PC-9 (cell line): ENCODE measurements around the gene BORCS8. TPM values are rescaled to one million over a fixed set of nuclear protein-coding genes. Genes with fewer than 3 reads are reported as not detected.

Source experiments
- BruUV-seq: library from RNA; stranded (reverse); fragments of 400-500 nt; replicated peaks from 2 replicates; lab custom pipeline; 2021; lab: Mats Ljungman, UMichigan
- CTCF ChIA-PET: fragments of 300-600 bp; sonication (Branson Sonifier 250); formaldehyde crosslinking; loops from one replicate; lab custom pipeline; 2022; ENCODE audit warnings: antibody characterized with exemption; lab: Charles Lee
- POLR2A ChIA-PET: fragments of 300-600 bp; sonication (Branson Sonifier 250); formaldehyde crosslinking; loops from one replicate; lab custom pipeline; 2022; ENCODE audit warnings: antibody characterized with exemption; ENCODE audit not compliant: unreplicated experiment; lab: Charles Lee
- DNase-seq, 2 experiments: peaks; one replicate each; pipeline versions ENCODE4 v3.0.0 to v3.0.0-alpha.2; 2015 to 2022; ENCODE audit warnings: mixed read lengths in 1 of 2
- H2AFZ ChIP-seq: fragments of 200-600 bp; sonication (generic); 2 replicates; pipeline ENCODE4 v1.8.1; 2017; ENCODE audit warnings: antibody characterized with exemption
- H3F3A ChIP-seq: fragments of 200-600 bp; sonication (generic); 2 replicates; pipeline ENCODE4 v1.8.1; 2017; ENCODE audit warnings: antibody characterized with exemption, mild to moderate bottlenecking, low read depth; ENCODE audit not compliant: insufficient read depth
- H3K27ac ChIP-seq: fragments of 200-600 bp; sonication (generic); 2 replicates; pipeline ENCODE4 v1.6.1; 2016; ENCODE audit warnings: mixed run types
- H3K27me3 ChIP-seq: fragments of 200-600 bp; sonication (generic); 2 replicates; pipeline ENCODE4 v1.6.1; 2016; ENCODE audit warnings: low read depth, mixed run types; ENCODE audit not compliant: insufficient read depth
- H3K36me3 ChIP-seq: fragments of 200-600 bp; sonication (generic); 2 replicates; pipeline ENCODE4 v1.6.1; 2016; ENCODE audit warnings: low read depth, mixed run types
- H3K4me1 ChIP-seq: fragments of 200-600 bp; sonication (generic); replicated peaks from 2 replicates; pipeline ENCODE4 v1.6.1; 2016; ENCODE audit warnings: mixed run types; ENCODE audit not compliant: insufficient read depth
- H3K4me2 ChIP-seq: fragments of 200-600 bp; sonication (generic); 2 replicates; pipeline ENCODE4 v1.6.1; 2017; ENCODE audit warnings: mixed run types
- H3K4me3 ChIP-seq: fragments of 200-600 bp; sonication (generic); 2 replicates; pipeline ENCODE4 v1.6.1; 2016; ENCODE audit warnings: mixed run types
- H3K79me2 ChIP-seq: fragments of 200-600 bp; sonication (generic); 2 replicates; pipeline ENCODE4 v1.6.1; 2017; ENCODE audit warnings: low read depth, mixed run types
- H3K9me2 ChIP-seq: fragments of 200-600 bp; sonication (generic); 2 replicates; pipeline ENCODE4 v1.8.1; 2017; ENCODE audit warnings: mild to moderate bottlenecking; ENCODE audit not compliant: insufficient read depth
- H3K9me3 ChIP-seq: fragments of 200-600 bp; sonication (generic); 2 replicates; pipeline ENCODE4 v1.8.1; 2016; ENCODE audit warnings: low read depth; ENCODE audit not compliant: insufficient read depth
- H4K20me1 ChIP-seq: fragments of 200-600 bp; sonication (generic); 2 replicates; pipeline ENCODE4 v1.8.1; 2017; ENCODE audit not compliant: insufficient read depth
- EZH2 ChIP-seq: fragments of 200-600 bp; sonication (generic); IDR thresholded peaks from 2 replicates; pipeline ENCODE4 v1.8.0; 2017; ENCODE audit warnings: antibody characterized with exemption, low read depth
- intact Hi-C: fragments of 100-400 bp; cut with micrococcal nuclease; formaldehyde crosslinking; loops from one replicate; pipeline ENCODE4 v1.10.0; 2022; ENCODE audit not compliant: unreplicated experiment
- total RNA-seq: library from RNA; stranded (reverse); gene quantifications from 2 replicates; pipeline ENCODE4 v1.2.3, GENCODE V29; 2021
- TF ChIP-seq, protein P1 (sequence below): fragments of 200-600 bp; sonication (generic); conservative IDR thresholded peaks from 2 replicates; pipeline ENCODE4 v1.6.1; 2017; ENCODE audit warnings: mixed run types, antibody characterized with exemption, mild to moderate bottlenecking, moderate library complexity

The BORCS8 gene
- total RNA-seq, 1 experiment from 2014 or later: 23.1 TPM

GRCh38 chr19:19206938-19207337 is 15.0 kb upstream of the BORCS8 start:
- peaks cover 16% of the 10 kb centered on the region; the same call in 1 of the 2 replicates for H3K27me3 ChIP-seq

DNA sequence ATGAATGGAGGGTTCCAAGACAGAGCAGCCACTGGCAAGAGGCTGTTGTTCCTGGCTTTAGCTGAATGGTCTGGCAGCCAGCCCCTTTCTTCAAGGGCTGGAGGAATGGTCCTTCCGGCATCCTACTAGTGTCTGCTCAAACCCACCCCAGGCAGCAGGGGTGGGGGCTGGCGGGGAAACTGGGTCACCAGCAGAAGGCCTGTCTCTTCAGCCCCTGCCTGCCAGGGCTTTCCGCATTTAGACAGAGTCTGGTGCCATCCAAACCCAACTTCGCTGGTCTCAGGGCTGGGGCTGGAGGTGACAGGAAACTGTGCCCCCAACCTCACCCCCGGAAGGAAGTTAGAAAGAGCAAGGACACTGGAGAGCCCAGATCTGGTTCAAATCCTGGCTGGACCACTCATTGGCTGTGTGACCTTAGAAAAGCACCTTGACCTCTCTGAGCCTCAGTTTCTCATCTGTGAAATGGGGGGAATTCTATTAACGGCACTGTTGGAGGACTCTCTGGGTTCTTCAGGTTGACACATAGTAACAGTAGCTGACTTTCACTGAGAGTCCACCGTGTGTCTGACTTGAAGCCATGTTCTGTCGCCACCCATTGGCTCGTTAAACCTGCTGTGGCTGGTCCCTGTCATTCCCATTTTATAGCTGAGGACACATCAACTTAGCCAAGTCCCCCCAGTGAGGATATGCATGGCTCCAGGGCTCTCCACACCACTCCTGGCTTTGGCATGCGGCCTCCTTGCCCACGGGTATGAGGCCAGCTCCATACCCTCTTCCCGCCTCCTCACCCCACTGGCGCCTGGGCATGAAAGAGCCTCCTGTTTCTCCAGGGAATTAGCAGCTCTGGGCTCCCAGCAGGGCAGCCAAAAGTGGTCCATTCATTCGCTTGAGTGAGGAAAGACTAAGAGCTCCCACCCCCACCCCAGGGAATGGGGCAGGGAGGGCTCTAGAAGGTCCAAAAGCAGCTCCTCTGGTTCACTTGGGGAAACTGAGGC is 13.8 kb upstream of the BORCS8 start:
- H3K79me2 ChIP-seq: peaks cover 21% of the 10 kb centered on the region
- no peak overlapping the region for H3K4me2 ChIP-seq
- no peaks in the 10 kb centered on the region for H3K36me3 ChIP-seq
- no peaks in the 10 kb centered on the region for H4K20me1 ChIP-seq
- H3K4me3 ChIP-seq: no peak overlapping the region
- peaks cover 14% of the 10 kb centered on the region for H3K4me1 ChIP-seq
- no peak overlapping the region for H3K27ac ChIP-seq
- intact Hi-C loops: no loop called here
- BruUV-seq: no TSS peak
- H3K9me2 ChIP-seq: no peaks in the 10 kb centered on the region
- peaks cover 16% of the 10 kb centered on the region; the same call in 1 of the 2 replicates for H3K27me3 ChIP-seq
- TF ChIP-seq EZH2: no peak
- TF ChIP-seq, protein P1, sequence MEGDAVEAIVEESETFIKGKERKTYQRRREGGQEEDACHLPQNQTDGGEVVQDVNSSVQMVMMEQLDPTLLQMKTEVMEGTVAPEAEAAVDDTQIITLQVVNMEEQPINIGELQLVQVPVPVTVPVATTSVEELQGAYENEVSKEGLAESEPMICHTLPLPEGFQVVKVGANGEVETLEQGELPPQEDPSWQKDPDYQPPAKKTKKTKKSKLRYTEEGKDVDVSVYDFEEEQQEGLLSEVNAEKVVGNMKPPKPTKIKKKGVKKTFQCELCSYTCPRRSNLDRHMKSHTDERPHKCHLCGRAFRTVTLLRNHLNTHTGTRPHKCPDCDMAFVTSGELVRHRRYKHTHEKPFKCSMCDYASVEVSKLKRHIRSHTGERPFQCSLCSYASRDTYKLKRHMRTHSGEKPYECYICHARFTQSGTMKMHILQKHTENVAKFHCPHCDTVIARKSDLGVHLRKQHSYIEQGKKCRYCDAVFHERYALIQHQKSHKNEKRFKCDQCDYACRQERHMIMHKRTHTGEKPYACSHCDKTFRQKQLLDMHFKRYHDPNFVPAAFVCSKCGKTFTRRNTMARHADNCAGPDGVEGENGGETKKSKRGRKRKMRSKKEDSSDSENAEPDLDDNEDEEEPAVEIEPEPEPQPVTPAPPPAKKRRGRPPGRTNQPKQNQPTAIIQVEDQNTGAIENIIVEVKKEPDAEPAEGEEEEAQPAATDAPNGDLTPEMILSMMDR: no peak
- H2AFZ ChIP-seq: no peak overlapping the region
- peaks cover 11% of the 10 kb centered on the region; the same call in 1 of the 2 replicates for H3F3A ChIP-seq
- ChIA-PET POLR2A (no interaction called here), CTCF (no interaction called here)
- H3K9me3 ChIP-seq: no peaks in the 10 kb centered on the region
- no peak for DNase-seq

More at GRCh38 chr19:19206938-19207337, 15.0 kb upstream of the BORCS8 start:
- peaks cover 6% of the 10 kb centered on the region for H3K4me1 ChIP-seq
- no peak for TF ChIP-seq EZH2
- TF ChIP-seq, protein P1: no peak
- no peaks in the 10 kb centered on the region for H3K9me3 ChIP-seq
- peaks cover 11% of the 10 kb centered on the region for H3K79me2 ChIP-seq
- POLR2A ChIA-PET: no interaction called here
- DNase-seq: no peak
- CTCF ChIA-PET: no interaction called here
- intact Hi-C loops: no loop called here
- H2AFZ ChIP-seq: no peak overlapping the region
- no peaks in the 10 kb centered on the region for H4K20me1 ChIP-seq
- H3K4me2 ChIP-seq: no peak overlapping the region
- no peaks in the 10 kb centered on the region for H3K9me2 ChIP-seq
- H3K4me3 ChIP-seq: no peak overlapping the region
- no peak overlapping the region for H3K27ac ChIP-seq
- H3F3A ChIP-seq: no peaks in the 10 kb centered on the region
- no peaks in the 10 kb centered on the region for H3K36me3 ChIP-seq
- BruUV-seq: no TSS peak

DNA sequence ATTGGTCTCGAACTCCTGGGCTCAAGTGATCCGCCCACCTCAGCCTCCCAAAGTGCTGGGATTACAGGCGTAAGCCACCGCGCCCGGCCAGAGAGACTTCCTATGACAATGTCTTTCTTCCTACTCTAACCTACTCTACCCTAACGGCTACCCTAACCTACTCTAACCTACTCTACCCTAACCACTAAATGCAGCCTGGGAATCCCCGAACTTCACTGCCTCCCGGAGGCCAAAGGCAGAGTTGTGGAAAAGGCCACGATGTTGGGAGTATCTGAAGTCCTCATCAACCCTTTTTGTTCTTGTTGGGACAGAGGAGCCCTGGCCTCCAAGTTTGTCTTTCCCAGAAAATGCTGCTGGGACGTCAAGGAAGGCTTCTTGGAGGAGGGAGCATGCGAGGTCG is 12.2 kb upstream of the BORCS8 start:
- H3K9me2 ChIP-seq: no peaks in the 10 kb centered on the region
- no peaks in the 10 kb centered on the region for H3K36me3 ChIP-seq
- ChIA-PET POLR2A (interaction anchor here (1.4 kb wide), 1 partner anchor 11 kb away, joined by 66 read pairs; no protein-coding TSS in a partner anchor), CTCF (no interaction called here)
- DNase-seq: no peak
- H3K4me3 ChIP-seq: no peak overlapping the region; the same call in 1 of the 2 replicates
- no peak overlapping the region for H2AFZ ChIP-seq
- peaks cover 14% of the 10 kb centered on the region for H3K4me1 ChIP-seq
- intact Hi-C loops: no loop called here
- no TSS peak for BruUV-seq
- peaks cover 21% of the 10 kb centered on the region; the same call in 1 of the 2 replicates for H3F3A ChIP-seq
- no peaks in the 10 kb centered on the region for H3K9me3 ChIP-seq
- H3K27ac ChIP-seq: no peak overlapping the region
- no peaks in the 10 kb centered on the region for H4K20me1 ChIP-seq
- peaks cover 21% of the 10 kb centered on the region for H3K79me2 ChIP-seq
- TF ChIP-seq, protein P1: no peak
- TF ChIP-seq EZH2: no peak
- H3K4me2 ChIP-seq: no peak overlapping the region
- peaks cover 16% of the 10 kb centered on the region; the same call in 1 of the 2 replicates for H3K27me3 ChIP-seq
